Measurements from ENCODE around the gene EP300. TPM values are rescaled to one million over a fixed set of nuclear protein-coding genes. Genes with fewer than 3 reads are reported as not detected.

Gene EP300
- total and polyA plus RNA-seq, 12 donors, result 5.8 to 41.7 (median 35.6) TPM

- Histone ChIP-seq H3K4me1 (peaks cover 0 to 37% (median 11%) of the 10 kb centered on the region in 9 donors), H3K27ac (no peak overlapping the region), H3K9me3 (peaks cover 0 to 9% (median 0%) of the 10 kb centered on the region in 11 donors), H3K36me3 (peaks cover 0 to 72% (median 24%) of the 10 kb centered on the region in 9 donors), H3K27me3 (no peaks in the 10 kb centered on the region), H3K4me3 (no peak overlapping the region)
- DNase-seq, result no peak
- no peak for ATAC-seq
- TF ChIP-seq CTCF (IDR thresholded peaks at IDR 0.05), result no peak
- intact Hi-C loops (cut with DNase I), result loop anchor here in 1 of 10 donors (10.0 kb wide), 1 partner anchor 192 kb away; no protein-coding TSS in a partner anchor
- 97 to 99% methylated on average over 2 of the region's 2 CpGs for WGBS, 2 donors
These were observed 23.9 kb downstream of the EP300 start for GRCh38 chr22:41116342-41116741.

GRCh38 chr22:41117127-41117965 is 25.0 kb downstream of the EP300 start:
- Histone ChIP-seq H3K36me3 (peaks cover 0 to 70% (median 24%) of the 10 kb centered on the region in 9 donors), H3K4me1 (peaks cover 0 to 40% (median 11%) of the 10 kb centered on the region in 9 donors), H3K4me3 (no peak overlapping the region), H3K27ac (no peak overlapping the region), H3K9me3 (peaks cover 0 to 9% (median 0%) of the 10 kb centered on the region in 11 donors), H3K27me3 (no peaks in the 10 kb centered on the region)
- 96 to 97% methylated on average over 9 of the region's 9 CpGs for WGBS, 2 donors
- DNase-seq, result no peak
- intact Hi-C loops (cut with DNase I), result loop anchor here in 1 of 10 donors (10.0 kb wide), 1 partner anchor 193 kb away; no protein-coding TSS in a partner anchor
- no peak for TF ChIP-seq CTCF (IDR thresholded peaks at IDR 0.05)
- peak in 1 of 8 donors; percentile 24 for ATAC-seq

- intact Hi-C loops (cut with DNase I), result loop anchor here in 1 of 10 donors (10.0 kb wide), 1 partner anchor 198 kb away; no protein-coding TSS in a partner anchor
- no peak for TF ChIP-seq CTCF (IDR thresholded peaks at IDR 0.05)
- no peak for ATAC-seq
- DNase-seq, result no peak
- Histone ChIP-seq H3K9me3 (no peaks in the 10 kb centered on the region), H3K4me3 (no peak overlapping the region), H3K4me1 (peaks cover 0 to 21% (median 0%) of the 10 kb centered on the region in 9 donors), H3K36me3 (peaks cover 0 to 98% (median 40%) of the 10 kb centered on the region in 9 donors), H3K27ac (no peak overlapping the region), H3K27me3 (no peaks in the 10 kb centered on the region)
- 81 to 91% methylated on average over 2 of the region's 2 CpGs for WGBS, 2 donors
These were observed 30.8 kb downstream of the EP300 start for GRCh38 chr22:41123151-41123550.

- Histone ChIP-seq H3K27me3 (no peaks in the 10 kb centered on the region), H3K9me3 (no peaks in the 10 kb centered on the region), H3K4me1 (peaks cover 0 to 18% (median 0%) of the 10 kb centered on the region in 9 donors), H3K36me3 (peaks cover 0 to 98% (median 45%) of the 10 kb centered on the region in 9 donors), H3K4me3 (no peak overlapping the region), H3K27ac (no peak overlapping the region)
- DNase-seq (no peak), ATAC-seq (no peak)
- TF ChIP-seq CTCF (IDR thresholded peaks at IDR 0.05), result no peak
- intact Hi-C loops (cut with DNase I), result loop anchor here in 1 of 10 donors (10.0 kb wide), 1 partner anchor 199 kb away; no protein-coding TSS in a partner anchor
- 97 to 98% methylated on average over 9 of the region's 9 CpGs for WGBS, 2 donors
These were observed 31.7 kb downstream of the EP300 start for GRCh38 chr22:41124086-41124485.
